K562 (cell line): ENCODE measurements around the gene HYAL3.

ENCODE experiments used
- CCNT2 ChIP-seq: IDR thresholded peaks from 2 replicates; pipeline ENCODE4 v1.6.1; 2011; ENCODE audit warnings: borderline replicate concordance, low read depth, mild to moderate bottlenecking, moderate library complexity, mixed read lengths, low read length; ENCODE audit not compliant: insufficient read length; ENCODE audit errors: extremely low read depth
- CEBPB ChIP-seq: fragments of 450-650 bp; IDR thresholded peaks from 2 replicates; pipeline ENCODE4 v1.6.1; 2016; ENCODE audit warnings: missing genetic modification characterization, missing compliant biosample characterization
- CTCF ChIP-seq, 3 experiments: IDR thresholded peaks in 2 of 3; conservative IDR thresholded peaks in 1 of 3; 2 replicates each; pipeline ENCODE4 v1.5.1; 2011 to 2012; ENCODE audit warnings: low read length in 3 of 3, mild to moderate bottlenecking in 3 of 3, control low read depth in 2 of 3, improper control_type of control experiment in 1 of 3, inconsistent platforms in 1 of 3, low read depth in 1 of 3, mixed read lengths in 1 of 3, moderate library complexity in 1 of 3; ENCODE audit not compliant: insufficient read depth in 2 of 3
- GATA2 ChIP-seq: sonication (generic); formaldehyde crosslinking; IDR thresholded peaks from 2 replicates; pipeline ENCODE4 v1.4.0; 2020; ENCODE audit warnings: mild to moderate bottlenecking, missing genetic modification reagents
- LCOR ChIP-seq: sonication (generic); formaldehyde crosslinking; IDR thresholded peaks from 2 replicates; pipeline ENCODE4 v1.8.0; 2022; ENCODE audit warnings: mild to moderate bottlenecking, missing genetic modification reagents
- MYC ChIP-seq, 2 experiments: fragments of 250-450 bp in 1 of 2; sonication (Bioruptor Pico) in 1 of 2; IDR thresholded peaks; 2 replicates each; pipeline versions ENCODE4 v1.5.1 to v1.6.1; 2012 to 2021; ENCODE audit warnings: low read depth in 2 of 2, borderline replicate concordance in 1 of 2, improper control_type of control experiment in 1 of 2, low read length in 1 of 2, mild to moderate bottlenecking in 1 of 2, moderate library complexity in 1 of 2
- POLR2AphosphoS5 ChIP-seq: IDR thresholded peaks from 2 replicates; pipeline ENCODE4 v1.6.1; 2011; ENCODE audit warnings: mild to moderate bottlenecking, low read depth, low read length, moderate library complexity; ENCODE audit not compliant: control insufficient read depth, insufficient read depth
- REST ChIP-seq, 2 experiments: fragments of 450-650 bp; formaldehyde crosslinking in 1 of 2; IDR thresholded peaks; 2 replicates each; pipeline versions ENCODE4 v1.4.0 to v1.6.1; 2014 to 2020; ENCODE audit warnings: mild to moderate bottlenecking in 2 of 2, borderline replicate concordance in 1 of 2, low read depth in 1 of 2
- ZHX1 ChIP-seq: fragments of 150-350 bp; conservative IDR thresholded peaks from 2 replicates; pipeline ENCODE4 v1.6.1; 2014; ENCODE audit warnings: low read length
- ZNF12 ChIP-seq: sonication (generic); formaldehyde crosslinking; IDR thresholded peaks from 2 replicates; pipeline ENCODE4 v1.4.0; 2020; ENCODE audit warnings: mild to moderate bottlenecking, missing genetic modification reagents
- ZNF592 ChIP-seq: fragments of 450-650 bp; IDR thresholded peaks from 2 replicates; pipeline ENCODE4 v1.6.1; 2017; ENCODE audit warnings: antibody characterized with exemption, mild to moderate bottlenecking

DNA sequence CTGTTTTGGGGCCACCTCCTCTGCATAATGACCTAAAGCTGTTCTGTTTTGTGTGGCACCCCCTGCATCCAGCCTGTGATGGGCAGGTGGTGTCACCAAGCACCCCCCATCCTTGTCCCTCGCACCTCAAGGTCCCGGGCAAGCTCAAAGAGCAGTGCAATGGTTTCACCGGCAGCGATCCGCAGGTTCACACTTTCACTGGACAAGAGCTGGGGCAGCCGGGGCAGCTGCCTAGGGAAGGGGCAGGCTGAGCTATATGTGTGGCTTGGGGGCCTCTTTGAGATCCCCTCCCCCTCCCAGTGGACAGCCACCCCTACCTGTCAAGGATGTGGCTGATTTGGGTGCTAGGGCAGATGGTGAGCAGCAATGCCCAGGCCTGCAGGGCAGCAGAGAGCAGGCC is 10.1 kb downstream of the HYAL3 start:
- TF ChIP-seq CCNT2: no peak
- no peak for TF ChIP-seq LCOR (CRISPR knock-in tag)
- TF ChIP-seq CTCF (IDR thresholded peaks at IDR 0.05 in 2 of 3, conservative IDR thresholded peaks at IDR 0.05 in 1 of 3; ENCODE audit: insufficient read depth in 2 of 3, low read depth in 1 of 3, low read length in 3 of 3): no peak
- no peak for TF ChIP-seq MYC (IDR thresholded peaks at IDR 0.05; ENCODE audit: low read depth, low read length)
- TF ChIP-seq MYC (CRISPR knock-in tag; IDR thresholded peaks at IDR 0.05; ENCODE audit: borderline replicate concordance, low read depth): no peak
- no peak for TF ChIP-seq ZNF12 (CRISPR knock-in tag)
- TF ChIP-seq GATA2 (CRISPR knock-in tag): no peak
- TF ChIP-seq POLR2AphosphoS5: no peak
- no peak for TF ChIP-seq ZHX1
- no peak for TF ChIP-seq REST (IDR thresholded peaks at IDR 0.05; ENCODE audit: borderline replicate concordance)
- no peak for TF ChIP-seq REST (CRISPR knock-in tag; IDR thresholded peaks at IDR 0.05; ENCODE audit: low read depth)
- no peak for TF ChIP-seq CEBPB (tag)
- no peak for TF ChIP-seq ZNF592
